ACC112 (cell line): Measurements from ENCODE around the gene TIGD1.

Source experiments
- H2AFZ ChIP-seq: fragments of 200-600 bp; sonication (generic); one replicate; pipeline ENCODE4 v1.6.0; 2017; ENCODE audit warnings: antibody characterized with exemption, low read length; ENCODE audit not compliant: unreplicated experiment
- H3K27ac ChIP-seq: fragments of 200-600 bp; sonication (generic); 2 replicates; pipeline ENCODE4 v1.5.1; 2014; ENCODE audit warnings: low read depth, mild to moderate bottlenecking, antibody characterized with exemption, low read length, moderate library complexity
- H3K27me3 ChIP-seq: fragments of 200-600 bp; sonication (generic); 2 replicates; pipeline ENCODE4 v1.6.1; 2014; ENCODE audit warnings: mild to moderate bottlenecking, antibody characterized with exemption, low read length, moderate library complexity, mixed read lengths; ENCODE audit not compliant: insufficient read depth
- H3K36me3 ChIP-seq: fragments of 200-600 bp; sonication (generic); 2 replicates; pipeline ENCODE4 v1.6.1; 2016; ENCODE audit warnings: mild to moderate bottlenecking, antibody characterized with exemption, low read length, moderate library complexity, mixed read lengths; ENCODE audit not compliant: insufficient read depth
- H3K4me1 ChIP-seq: fragments of 200-600 bp; sonication (generic); one replicate; pipeline ENCODE4 v1.6.1; 2016; ENCODE audit warnings: low read length, mixed read lengths; ENCODE audit not compliant: insufficient read depth, unreplicated experiment, control insufficient read depth
- H3K4me3 ChIP-seq: fragments of 200-600 bp; sonication (generic); 2 replicates; pipeline ENCODE4 v1.5.1; 2014; ENCODE audit warnings: mild to moderate bottlenecking, low read depth, low read length
- H3K79me2 ChIP-seq: fragments of 200-600 bp; sonication (generic); one replicate; pipeline ENCODE4 v1.6.0; 2016; ENCODE audit warnings: low read length; ENCODE audit not compliant: control insufficient read depth, unreplicated experiment, insufficient read depth

Gene TIGD1

DNA sequence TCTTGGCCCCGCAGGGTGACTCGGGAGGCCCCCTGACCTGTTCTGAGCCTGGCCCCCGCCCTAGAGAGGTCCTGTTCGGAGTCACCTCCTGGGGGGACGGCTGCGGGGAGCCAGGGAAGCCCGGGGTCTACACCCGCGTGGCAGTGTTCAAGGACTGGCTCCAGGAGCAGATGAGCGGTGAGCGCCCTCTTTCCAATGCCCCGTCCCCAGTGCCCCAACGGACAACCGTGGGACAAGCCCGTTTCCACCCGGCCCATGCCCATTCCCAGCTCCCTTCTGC is 27.0 kb downstream of the TIGD1 start:
- H3K27me3 ChIP-seq, result peaks cover 60% of the 10 kb centered on the region
- peak overlapping the region; percentile 57 for H3K4me3 ChIP-seq
- no peaks in the 10 kb centered on the region for H3K4me1 ChIP-seq
- H2AFZ ChIP-seq, result no peak overlapping the region
- no peaks in the 10 kb centered on the region for H3K79me2 ChIP-seq
- no peaks in the 10 kb centered on the region for H3K36me3 ChIP-seq
- H3K27ac ChIP-seq, result no peak overlapping the region

DNA sequence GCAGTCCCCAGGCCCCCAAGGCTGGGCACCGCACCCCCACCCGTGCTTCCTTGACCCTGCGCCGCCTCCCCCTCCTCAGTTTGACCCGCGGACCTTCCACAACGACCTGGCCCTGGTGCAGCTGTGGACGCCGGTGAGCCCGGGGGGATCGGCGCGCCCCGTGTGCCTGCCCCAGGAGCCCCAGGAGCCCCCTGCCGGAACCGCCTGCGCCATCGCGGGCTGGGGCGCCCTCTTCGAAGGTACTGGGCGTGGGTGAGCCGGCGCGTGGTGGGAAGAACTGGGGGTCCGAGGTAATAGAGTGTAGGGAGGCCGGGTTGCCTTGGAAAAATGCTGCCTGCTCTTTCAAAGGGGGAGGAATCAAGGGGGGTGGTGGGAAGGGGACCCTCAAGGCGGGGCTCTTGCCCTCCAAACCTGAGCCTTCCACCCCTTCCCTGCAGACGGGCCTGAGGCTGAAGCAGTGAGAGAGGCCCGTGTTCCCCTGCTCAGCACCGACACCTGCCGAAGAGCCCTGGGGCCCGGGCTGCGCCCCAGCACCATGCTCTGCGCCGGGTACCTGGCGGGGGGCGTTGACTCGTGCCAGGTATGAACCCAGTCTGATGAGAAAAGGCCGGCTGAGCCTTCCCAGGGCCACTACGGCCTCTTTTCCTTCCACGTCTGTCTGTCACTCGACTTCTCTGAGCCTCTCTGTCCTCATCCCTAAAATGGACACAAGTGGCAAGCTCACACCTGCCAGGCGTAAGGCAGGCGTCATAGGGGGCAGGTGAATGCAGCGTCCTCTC is 27.5 kb downstream of the TIGD1 start:
- Histone ChIP-seq H3K4me1 (no peaks in the 10 kb centered on the region), H3K36me3 (no peaks in the 10 kb centered on the region), H3K27me3 (peaks cover 60% of the 10 kb centered on the region), H3K79me2 (no peaks in the 10 kb centered on the region), H3K27ac (no peak overlapping the region), H2AFZ (no peak overlapping the region), H3K4me3 (no peak overlapping the region)

DNA sequence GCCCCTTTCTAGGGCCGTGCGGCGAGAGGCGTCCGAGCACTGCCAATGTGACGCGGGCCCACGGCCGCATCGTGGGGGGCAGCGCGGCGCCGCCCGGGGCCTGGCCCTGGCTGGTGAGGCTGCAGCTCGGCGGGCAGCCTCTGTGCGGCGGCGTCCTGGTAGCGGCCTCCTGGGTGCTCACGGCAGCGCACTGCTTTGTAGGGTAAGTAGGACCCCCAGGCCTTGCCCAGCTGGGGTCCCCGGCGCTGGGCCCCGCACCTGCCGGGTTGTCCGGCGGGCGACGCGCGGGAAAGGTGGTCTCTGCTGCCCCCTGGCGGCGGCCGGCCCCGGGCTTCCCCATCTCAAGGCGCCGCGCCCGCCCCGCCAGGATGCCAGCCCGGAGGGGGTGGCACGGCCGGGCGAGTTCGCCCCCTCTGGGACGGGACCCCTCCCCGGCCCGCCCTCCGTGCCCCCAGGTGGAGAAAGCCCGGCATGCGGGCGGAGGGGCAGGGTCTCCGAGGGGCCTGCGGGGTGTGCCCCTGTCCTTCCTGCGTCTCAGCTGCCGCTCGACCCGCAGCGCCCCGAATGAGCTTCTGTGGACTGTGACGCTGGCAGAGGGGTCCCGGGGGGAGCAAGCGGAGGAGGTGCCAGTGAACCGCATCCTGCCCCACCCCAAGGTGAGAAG is 28.3 kb downstream of the TIGD1 start:
- Histone ChIP-seq H3K27ac (no peak overlapping the region), H3K4me1 (no peaks in the 10 kb centered on the region), H3K36me3 (no peaks in the 10 kb centered on the region), H3K27me3 (peaks cover 60% of the 10 kb centered on the region), H2AFZ (no peak overlapping the region), H3K4me3 (no peak overlapping the region), H3K79me2 (no peaks in the 10 kb centered on the region)

DNA sequence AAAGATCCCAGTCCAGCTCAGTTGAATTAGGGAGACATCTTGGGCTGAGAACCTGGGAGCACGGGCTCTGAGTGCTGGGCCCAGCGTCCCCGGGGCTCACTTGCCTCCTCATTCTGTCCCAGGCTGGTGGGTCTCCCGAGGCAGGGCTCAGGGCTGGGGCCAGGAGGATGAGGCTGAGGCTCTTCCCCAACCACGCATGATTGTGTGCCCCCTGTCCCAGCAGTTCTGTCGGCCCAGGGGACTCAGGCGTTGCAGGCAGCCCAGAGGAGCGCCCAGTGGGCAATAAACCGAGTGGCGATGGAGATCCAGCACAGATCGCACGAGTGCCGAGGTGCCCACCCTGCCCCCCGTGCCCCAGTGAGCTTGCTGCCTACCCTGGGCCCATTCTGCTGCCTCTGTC is 29.3 kb downstream of the TIGD1 start:
- H3K27me3 ChIP-seq, result peaks cover 60% of the 10 kb centered on the region
- H3K4me1 ChIP-seq, result no peaks in the 10 kb centered on the region
- no peaks in the 10 kb centered on the region for H3K79me2 ChIP-seq
- no peak overlapping the region for H2AFZ ChIP-seq
- no peak overlapping the region for H3K27ac ChIP-seq
- no peak overlapping the region for H3K4me3 ChIP-seq
- H3K36me3 ChIP-seq, result no peaks in the 10 kb centered on the region

DNA sequence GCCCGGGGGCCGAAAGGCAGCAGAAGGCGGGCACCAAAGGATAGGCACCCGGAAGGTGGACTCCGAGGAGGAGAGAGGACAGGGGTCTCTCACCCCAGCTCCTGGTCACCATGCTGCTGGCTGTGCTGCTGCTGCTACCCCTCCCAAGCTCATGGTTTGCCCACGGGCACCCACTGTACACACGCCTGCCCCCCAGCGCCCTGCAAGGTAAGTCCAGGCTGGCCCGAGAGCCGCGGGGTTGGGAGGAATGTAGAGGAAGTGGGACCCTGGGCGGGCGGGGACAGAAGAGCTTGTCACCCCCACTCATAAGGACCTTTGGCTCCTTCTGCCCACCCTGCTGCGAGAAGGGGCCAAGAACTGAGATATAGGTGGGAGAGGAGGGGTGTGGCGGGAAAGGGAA is 29.9 kb downstream of the TIGD1 start:
- Histone ChIP-seq H3K27ac (no peak overlapping the region), H3K27me3 (peaks cover 61% of the 10 kb centered on the region), H3K79me2 (no peaks in the 10 kb centered on the region), H3K4me1 (no peaks in the 10 kb centered on the region), H3K4me3 (no peak overlapping the region), H2AFZ (no peak overlapping the region), H3K36me3 (no peaks in the 10 kb centered on the region)

DNA sequence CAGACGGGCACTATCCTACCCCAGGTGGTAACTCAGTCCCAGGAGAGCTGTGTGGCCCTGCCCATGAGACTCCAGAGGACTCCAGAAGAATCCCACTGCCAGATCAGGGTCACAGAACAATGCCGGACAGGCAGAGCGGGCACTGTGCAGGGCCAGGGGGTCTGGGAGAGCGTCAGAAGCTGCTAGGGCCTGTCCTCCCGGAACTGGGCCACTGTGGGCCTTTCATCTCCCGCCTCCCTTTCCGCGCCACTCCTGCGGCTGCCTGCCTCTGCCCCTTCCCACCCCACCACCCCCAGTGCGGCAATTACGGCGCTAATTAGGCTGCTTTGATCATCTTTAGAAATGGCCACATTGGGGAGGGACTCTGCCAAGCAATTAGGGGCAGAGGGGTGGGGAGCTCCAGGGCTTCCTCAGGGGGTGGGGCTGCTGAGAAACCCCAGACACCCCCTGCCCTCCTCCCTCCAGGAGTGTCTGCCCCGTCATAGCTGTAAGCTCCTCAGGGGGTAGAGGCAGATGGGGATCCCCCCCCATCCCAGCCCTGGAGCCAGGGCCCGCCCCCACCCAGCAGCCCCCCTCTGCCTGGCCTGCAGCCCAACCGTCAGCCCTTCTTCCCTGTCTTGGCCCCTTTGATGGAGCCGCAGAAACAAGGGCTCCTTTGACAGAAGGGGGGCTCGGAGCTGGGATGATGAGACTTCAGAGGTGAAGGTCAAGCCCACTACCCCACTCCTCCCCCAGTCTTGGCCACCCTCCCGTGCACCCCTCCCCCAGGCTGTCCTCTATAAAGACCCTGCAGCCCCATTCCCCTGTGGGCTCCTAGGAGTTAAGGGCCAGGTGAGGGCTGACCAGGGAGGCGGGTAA is 30.5 kb downstream of the TIGD1 start, which contains the start of gene PRSS56:
PRSS56 (plus strand) TSS at position 808 of the 858 bp plus-strand sequence. CDS start 211 bp downstream, outside the sequence.
- no peaks in the 10 kb centered on the region for H3K36me3 ChIP-seq
- no peak within 1 kb of the TSS for H3K4me3 ChIP-seq
- H3K4me1 ChIP-seq, result no peaks in the 10 kb centered on the region
- H3K27ac ChIP-seq, result no peak within 1 kb of the TSS
- no peaks in the 10 kb centered on the region for H3K79me2 ChIP-seq
- H2AFZ ChIP-seq, result no peak within 1 kb of the TSS
- H3K27me3 ChIP-seq, result peaks cover 65% of the 10 kb centered on the region

DNA sequence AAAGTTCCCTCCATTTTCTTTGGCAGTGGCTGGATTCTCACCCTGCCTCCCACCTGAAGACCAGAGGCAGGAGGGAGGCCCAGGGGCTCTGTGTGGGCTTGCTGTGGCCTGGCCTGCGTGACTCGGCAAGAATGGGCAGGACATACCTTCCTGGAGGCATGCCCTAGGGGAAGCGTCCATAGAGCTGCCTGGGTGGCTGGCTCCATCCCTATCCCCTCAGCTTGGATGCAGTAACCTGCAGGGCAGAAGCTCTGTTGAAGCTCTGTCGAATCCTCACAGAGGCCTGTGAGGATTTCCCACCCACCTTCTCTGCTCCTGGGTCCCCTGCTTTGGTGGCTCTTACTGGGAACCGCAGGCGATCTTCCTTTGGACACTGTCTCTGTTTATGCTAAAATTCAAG is 31.5 kb downstream of the TIGD1 start:
- H3K36me3 ChIP-seq, result no peaks in the 10 kb centered on the region
- H2AFZ ChIP-seq, result no peak overlapping the region
- no peak overlapping the region for H3K4me3 ChIP-seq
- peaks cover 65% of the 10 kb centered on the region for H3K27me3 ChIP-seq
- H3K4me1 ChIP-seq, result no peaks in the 10 kb centered on the region
- H3K79me2 ChIP-seq, result no peaks in the 10 kb centered on the region
- H3K27ac ChIP-seq, result no peak overlapping the region

DNA sequence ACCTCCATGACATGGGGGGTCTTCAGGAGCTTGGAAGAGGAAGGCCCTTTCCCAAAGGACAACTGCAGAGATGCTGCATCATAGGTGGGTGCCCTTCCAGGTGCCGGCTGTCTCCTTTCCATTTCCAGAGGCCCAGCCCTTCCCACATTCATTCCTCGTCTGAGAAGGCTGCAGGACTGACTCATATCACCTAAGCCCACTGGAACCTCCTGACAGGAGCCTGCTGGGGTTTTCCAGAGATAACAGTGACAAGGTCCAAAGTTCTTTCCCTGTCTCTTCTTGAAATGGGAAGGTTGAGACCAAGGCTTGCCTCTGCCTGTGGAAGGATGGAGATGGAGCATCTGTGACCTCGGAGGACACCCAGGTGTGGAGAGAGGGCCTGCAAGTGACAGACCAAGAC is 33.8 kb downstream of the TIGD1 start:
- H3K27me3 ChIP-seq, result peaks cover 57% of the 10 kb centered on the region
- H3K79me2 ChIP-seq, result no peaks in the 10 kb centered on the region
- H3K36me3 ChIP-seq, result no peaks in the 10 kb centered on the region
- H3K4me3 ChIP-seq, result no peak overlapping the region
- H3K4me1 ChIP-seq, result no peaks in the 10 kb centered on the region
- no peak overlapping the region for H2AFZ ChIP-seq
- no peak overlapping the region for H3K27ac ChIP-seq

DNA sequence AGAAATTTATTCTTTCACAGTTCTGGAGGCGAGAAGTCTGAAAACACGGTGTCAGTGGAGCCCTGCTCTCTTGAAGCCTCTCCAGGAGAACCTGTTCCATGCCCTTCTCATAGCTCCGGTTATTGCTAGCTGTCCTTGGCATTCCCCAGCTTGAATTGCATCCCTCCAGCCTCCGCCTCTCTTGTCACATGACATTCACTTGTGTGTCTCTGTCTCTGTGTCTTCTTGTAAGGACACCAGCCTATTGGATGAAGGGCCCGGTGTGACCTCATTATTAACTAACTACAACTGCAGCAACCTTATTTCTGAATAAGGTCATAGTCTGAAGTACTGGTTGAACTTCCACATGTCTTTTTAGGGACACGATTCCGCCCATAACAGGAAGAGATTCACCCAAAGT is 34.7 kb downstream of the TIGD1 start:
- Histone ChIP-seq H3K4me1 (no peaks in the 10 kb centered on the region), H2AFZ (no peak overlapping the region), H3K27ac (no peak overlapping the region), H3K36me3 (no peaks in the 10 kb centered on the region), H3K27me3 (peaks cover 52% of the 10 kb centered on the region), H3K79me2 (no peaks in the 10 kb centered on the region), H3K4me3 (no peak overlapping the region)

DNA sequence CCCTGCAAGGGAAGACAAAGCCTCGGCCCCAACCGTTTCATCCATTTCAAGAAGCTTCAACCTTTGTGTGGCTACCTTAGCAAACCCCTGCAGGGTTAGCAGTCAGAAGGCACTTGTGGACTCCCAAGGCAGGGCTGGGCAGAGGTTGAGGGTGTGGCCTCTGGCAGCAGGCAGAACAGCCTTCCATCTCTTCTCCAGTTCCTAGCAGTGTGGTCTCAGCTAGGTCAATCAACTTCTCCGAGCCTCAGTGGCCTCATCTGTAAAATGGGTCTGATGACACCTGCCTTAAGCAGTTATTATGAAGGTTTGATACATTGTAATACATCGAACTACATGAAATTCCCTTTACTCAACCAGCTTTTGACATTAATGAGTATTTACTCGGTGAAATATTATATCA is 37.0 kb downstream of the TIGD1 start:
- H3K4me1 ChIP-seq, result no peaks in the 10 kb centered on the region
- H3K27ac ChIP-seq, result no peak overlapping the region
- peaks cover 32% of the 10 kb centered on the region for H3K27me3 ChIP-seq
- H3K4me3 ChIP-seq, result no peak overlapping the region
- H3K79me2 ChIP-seq, result no peaks in the 10 kb centered on the region
- H3K36me3 ChIP-seq, result no peaks in the 10 kb centered on the region
- no peak overlapping the region for H2AFZ ChIP-seq
